Measurements from ENCODE around the gene MEST. TPM values are rescaled to one million over a fixed set of nuclear protein-coding genes. Genes with fewer than 3 reads are reported as not detected.

MEST gene
- total RNA-seq, 1 experiment from 2014 or later, result 49.5 TPM

DNA sequence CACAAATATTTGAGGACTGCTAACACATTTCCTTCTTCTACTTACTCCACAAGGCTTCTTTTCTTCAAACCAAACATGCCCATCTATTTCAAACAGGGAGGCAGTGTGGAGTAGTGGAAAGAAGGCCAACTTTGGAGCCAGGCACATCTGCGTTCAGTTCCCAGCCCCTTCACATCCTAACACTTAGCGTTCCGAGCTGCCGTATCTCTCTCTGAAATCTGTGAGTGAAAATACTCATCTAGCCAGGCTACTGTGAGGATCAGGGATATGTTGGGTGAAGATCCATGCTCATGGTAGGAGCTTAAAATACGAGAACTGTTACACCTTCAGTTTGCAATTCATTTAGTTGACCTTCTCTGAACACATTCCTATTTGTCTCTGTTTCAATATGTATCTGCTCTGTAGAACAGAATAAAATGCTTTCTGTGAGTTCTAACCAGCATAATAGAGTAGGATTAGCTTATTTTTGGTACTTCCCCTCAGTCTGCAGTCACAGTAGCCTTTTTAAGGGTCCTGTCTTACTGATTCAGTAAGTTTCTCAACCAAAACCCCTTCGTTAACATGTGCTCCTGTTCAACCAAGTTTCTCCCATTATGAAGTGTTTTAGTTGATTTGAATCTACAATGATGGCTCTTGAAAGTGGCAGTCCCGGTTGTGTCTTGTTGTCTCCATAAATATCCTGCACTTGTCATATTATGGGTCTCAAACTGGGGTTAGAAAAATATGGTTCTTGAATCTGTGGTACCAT lies 3.3 kb upstream of the MEST start:
- H3K36me3 ChIP-seq (ENCODE audit: control insufficient read depth in 1 of 2, insufficient read depth in 2 of 2, low read length in 2 of 2), result no peaks in the 10 kb centered on the region
- H3K4me1 ChIP-seq (ENCODE audit: control insufficient read depth in 1 of 2, insufficient read depth in 2 of 2, low read length in 2 of 2), result peaks cover 0 to 20% of the 10 kb centered on the region in 2 experiments; a peak in 1 of 4 replicates
- no peak overlapping the region for H3K4me2 ChIP-seq (ENCODE audit: low read length)
- no peaks in the 10 kb centered on the region for H3K9me2 ChIP-seq (ENCODE audit: insufficient read depth)
- no TSS peak for BruUV-seq (replicated peaks)
- peaks cover 4 to 7% of the 10 kb centered on the region in 2 experiments; a peak in 2 of 4 replicates for H3K9me3 ChIP-seq (ENCODE audit: control insufficient read depth in 1 of 2, insufficient read depth in 1 of 2, low read depth in 1 of 2, low read length in 2 of 2)
- CTCF ChIA-PET, result no interaction called here
- no peak overlapping the region for H3K9ac ChIP-seq (ENCODE audit: low read length)
- no peak overlapping the region for H3K4me3 ChIP-seq (replicated peaks in 1 of 2; ENCODE audit: low read depth in 1 of 2, low read length in 2 of 2)
- no peaks in the 10 kb centered on the region for H3K27me3 ChIP-seq (ENCODE audit: insufficient read depth, low read length)
- H2AFZ ChIP-seq (ENCODE audit: low read depth, low read length, poor library complexity, severe bottlenecking), result no peak overlapping the region
- POLR2A ChIA-PET, result no interaction called here
- peaks cover 39% of the 10 kb centered on the region for H3K79me2 ChIP-seq (ENCODE audit: insufficient read depth, low read length)
- TF ChIP-seq EGR1 (IDR thresholded peaks at IDR 0.05; ENCODE audit: low read depth) (no peak), YY1 (IDR thresholded peaks at IDR 0.05; ENCODE audit: extremely low read depth, insufficient replicate concordance, low read depth, low read length) (no peak), JUND (IDR thresholded peaks at IDR 0.05) (no peak), ZFX (IDR thresholded peaks at IDR 0.05) (no peak), TCF7L2 (IDR thresholded peaks at IDR 0.05; ENCODE audit: borderline replicate concordance, extremely low read depth, insufficient read depth, insufficient read length) (no peak), CTCF (IDR thresholded peaks at IDR 0.05 in 2 of 3, conservative IDR thresholded peaks at IDR 0.05 in 1 of 3; ENCODE audit: borderline replicate concordance in 1 of 3, insufficient read depth in 1 of 3, low read depth in 2 of 3, low read length in 2 of 3) (no peak)
- ATAC-seq (no peak), DNase-seq (ENCODE audit: low read depth, low spot score) (no peak)
- H4K20me1 ChIP-seq (ENCODE audit: insufficient read depth), result no peaks in the 10 kb centered on the region
- no peak overlapping the region for H3K27ac ChIP-seq (ENCODE audit: low read depth, low read length)
- RAD21 ChIA-PET (ENCODE audit: low non-redundant PET in 1 of 2, low total read pairs in 2 of 2, uncharacterized antibody in 2 of 2, unreplicated experiment in 2 of 2), result no interaction called here
- intact Hi-C loops (cut with micrococcal nuclease), result loop anchor here (5.0 to 10.0 kb wide), 2 partner anchors 214 to 416 kb away; partner anchors contain the start of gene KLHDC10

Measured in HCT116 (cell line).